C4-2B (cell line): ENCODE results near the gene NFIL3.

Experiments used
- CTCF ChIP-seq: fragments of 450-650 bp; conservative IDR thresholded peaks from 2 replicates; pipeline ENCODE4 v1.5.1; 2017; ENCODE audit warnings: mild to moderate bottlenecking
- ZFX ChIP-seq: fragments of 450-650 bp; IDR thresholded peaks from 2 replicates; pipeline ENCODE4 v1.6.1; 2017

DNA sequence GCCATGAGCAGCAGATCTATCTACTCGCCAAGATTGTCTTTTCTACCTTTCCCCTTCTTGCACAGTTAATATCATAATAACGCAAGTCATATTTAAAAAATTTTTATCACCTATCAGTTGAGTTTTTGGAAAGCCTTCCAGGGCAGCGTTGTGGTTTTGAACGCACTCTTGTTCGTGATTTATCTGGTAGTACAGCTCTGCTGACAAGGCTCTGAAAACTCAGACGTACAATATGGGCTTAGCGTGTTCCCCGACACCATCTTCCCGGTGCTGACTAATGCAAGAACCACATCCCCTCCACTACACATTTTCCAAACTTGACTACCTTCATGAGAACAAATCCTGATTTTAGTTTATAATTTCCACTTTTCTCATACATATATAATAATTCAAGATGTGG, 1.6 kb upstream of the NFIL3 start:
- TF ChIP-seq CTCF = no peak
- TF ChIP-seq ZFX = no peak
